HCT116 (cell line): ENCODE measurements around the gene NTN3. TPM values are rescaled to one million over a fixed set of nuclear protein-coding genes. Genes with fewer than 3 reads are reported as not detected.

Experiments
- ATAC-seq: fragments of 200-7000 bp; cut with Tn5 transposase; 2 replicates; pipeline ENCODE4 v1.9.1; 2020; ENCODE audit warnings: mild to moderate bottlenecking, moderate library complexity
- BruUV-seq: library from RNA; stranded (reverse); fragments of 400-500 nt; replicated peaks from 2 replicates; lab custom pipeline; 2021; lab: Mats Ljungman, UMichigan
- CTCF ChIA-PET: fragments of 300-600 bp; sonication (Branson Sonifier 250); formaldehyde crosslinking; loops from one replicate; lab custom pipeline; 2021; ENCODE audit warnings: antibody characterized with exemption; lab: Charles Lee
- POLR2A ChIA-PET: fragments of 300-600, 350-600 bp; sonication (Branson Sonifier 250); formaldehyde crosslinking; loops from one replicate; lab custom pipeline; 2021; ENCODE audit warnings: antibody characterized with exemption; lab: Charles Lee
- RAD21 ChIA-PET, 2 experiments: fragments of 300-600 bp; sonication (Branson Sonifier 250); formaldehyde crosslinking; loops; one replicate each; lab custom pipeline; 2023; ENCODE audit warnings: low total read pairs in 2 of 2; ENCODE audit not compliant: uncharacterized antibody in 2 of 2, unreplicated experiment in 2 of 2, low non-redundant PET in 1 of 2; lab: Charles Lee
- DNase-seq: peaks from one replicate; pipeline ENCODE4 v3.0.0-alpha.2; 2010; ENCODE audit warnings: low read depth, low spot score
- H2AFZ ChIP-seq: fragments of 200-600 bp; shearing (Covaris generic), sonication (generic); 2 replicates; pipeline ENCODE4 v1.6.1; 2017; ENCODE audit warnings: low read depth, mixed run types, mixed read lengths, antibody characterized with exemption, low read length; ENCODE audit not compliant: poor library complexity, severe bottlenecking
- H3K27ac ChIP-seq: 2 replicates; pipeline ENCODE4 v1.5.1; 2012; ENCODE audit warnings: low read depth, low read length
- H3K27me3 ChIP-seq: fragments of 200-600 bp; sonication (generic); 2 replicates; pipeline ENCODE4 v1.6.1; 2016; ENCODE audit warnings: mixed run types, low read length, mixed read lengths; ENCODE audit not compliant: insufficient read depth
- H3K36me3 ChIP-seq, 2 experiments: fragments of 200-500 bp in 1 of 2; fragments of 200-600 bp in 1 of 2; sonication (Bioruptor generic) in 1 of 2; sonication (generic) in 1 of 2; 2 replicates each; pipeline versions ENCODE4 v1.5.1 to v1.6.1; 2014 to 2016; ENCODE audit warnings: low read length in 2 of 2, inconsistent platforms in 1 of 2, mixed read lengths in 1 of 2, mixed run types in 1 of 2; ENCODE audit not compliant: insufficient read depth in 2 of 2, control insufficient read depth in 1 of 2
- H3K4me1 ChIP-seq, 2 experiments: fragments of 200-600 bp in 1 of 2; sonication (generic) in 1 of 2; 2 replicates each; pipeline versions ENCODE4 v1.5.1 to v1.6.1; 2012 to 2017; ENCODE audit warnings: low read length in 2 of 2, inconsistent platforms in 1 of 2, mild to moderate bottlenecking in 1 of 2, mixed read lengths in 1 of 2, mixed run types in 1 of 2, moderate library complexity in 1 of 2; ENCODE audit not compliant: insufficient read depth in 2 of 2, control insufficient read depth in 1 of 2
- H3K4me2 ChIP-seq: fragments of 200-600 bp; sonication (generic); 2 replicates; pipeline ENCODE4 v1.6.1; 2017; ENCODE audit warnings: mixed run types, low read length, mixed read lengths
- H3K4me3 ChIP-seq, 2 experiments: fragments of 200-600 bp in 1 of 2; sonication (generic) in 1 of 2; replicated peaks in 1 of 2; 2 replicates each; pipeline ENCODE4 v1.5.1; 2011 to 2016; ENCODE audit warnings: low read length in 2 of 2, control low read depth in 1 of 2, low read depth in 1 of 2, mild to moderate bottlenecking in 1 of 2, mixed read lengths in 1 of 2, mixed run types in 1 of 2
- H3K79me2 ChIP-seq: fragments of 200-600 bp; sonication (generic); 2 replicates; pipeline ENCODE4 v1.6.1; 2017; ENCODE audit warnings: mild to moderate bottlenecking, mixed run types, low read length, moderate library complexity, mixed read lengths; ENCODE audit not compliant: insufficient read depth
- H3K9ac ChIP-seq: fragments of 200-600 bp; sonication (generic); 2 replicates; pipeline ENCODE4 v1.6.1; 2016; ENCODE audit warnings: low read length, mixed read lengths
- H3K9me2 ChIP-seq: fragments of 200-600 bp; sonication (generic), shearing (Covaris generic); 2 replicates; pipeline ENCODE4 v1.6.1; 2017; ENCODE audit warnings: mixed run types, mild to moderate bottlenecking, moderate library complexity; ENCODE audit not compliant: insufficient read depth
- H3K9me3 ChIP-seq, 2 experiments: fragments of 200-500 bp in 1 of 2; fragments of 200-600 bp in 1 of 2; sonication (Bioruptor generic) in 1 of 2; sonication (generic) in 1 of 2; 2 replicates each; pipeline ENCODE4 v1.6.1; 2014 to 2017; ENCODE audit warnings: low read length in 2 of 2, mixed read lengths in 2 of 2, inconsistent platforms in 1 of 2, low read depth in 1 of 2, mild to moderate bottlenecking in 1 of 2, mixed run types in 1 of 2, moderate library complexity in 1 of 2; ENCODE audit not compliant: control insufficient read depth in 1 of 2, insufficient read depth in 1 of 2
- H4K20me1 ChIP-seq: fragments of 200-600 bp; sonication (generic), shearing (Covaris generic); 2 replicates; pipeline ENCODE4 v1.6.1; 2017; ENCODE audit warnings: mixed run types, mild to moderate bottlenecking, moderate library complexity; ENCODE audit not compliant: insufficient read depth
- CEBPB ChIP-seq: IDR thresholded peaks from 2 replicates; pipeline ENCODE4 v1.6.1; 2012; ENCODE audit warnings: low read depth
- EGR1 ChIP-seq: IDR thresholded peaks from 2 replicates; pipeline ENCODE4 v1.6.1; 2012; ENCODE audit warnings: low read depth
- ELF1 ChIP-seq: IDR thresholded peaks from 2 replicates; pipeline ENCODE4 v1.6.1; 2012; ENCODE audit warnings: low read depth, borderline replicate concordance
- EZH2 ChIP-seq: fragments of 200-600 bp; sonication (generic); IDR thresholded peaks from 2 replicates; pipeline ENCODE4 v1.6.1; 2017; ENCODE audit warnings: antibody characterized with exemption, mixed run types
- EZH2phosphoT487 ChIP-seq: fragments of 200-600 bp; IDR thresholded peaks from 2 replicates; pipeline ENCODE4 v1.6.1; 2018; ENCODE audit warnings: antibody characterized with exemption, borderline replicate concordance
- POLR2A ChIP-seq: IDR thresholded peaks from 2 replicates; pipeline ENCODE4 v1.7.0; 2011; ENCODE audit warnings: borderline replicate concordance; ENCODE audit not compliant: insufficient read depth, insufficient read length; ENCODE audit errors: extremely low read depth
- RAD21 ChIP-seq: IDR thresholded peaks from 2 replicates; pipeline ENCODE4 v1.6.1; 2012; ENCODE audit warnings: low read depth, mild to moderate bottlenecking
- SP1 ChIP-seq: IDR thresholded peaks from 2 replicates; pipeline ENCODE4 v1.6.1; 2012; ENCODE audit warnings: low read depth
- TCF7L2 ChIP-seq: IDR thresholded peaks from 2 replicates; pipeline ENCODE4 v1.7.0; 2011; ENCODE audit warnings: borderline replicate concordance, inconsistent platforms; ENCODE audit not compliant: insufficient read depth, insufficient read length; ENCODE audit errors: extremely low read depth
- YY1 ChIP-seq: IDR thresholded peaks from 2 replicates; pipeline ENCODE4 v1.6.1; 2011; ENCODE audit warnings: low read length, low read depth, moderate library complexity, mild to moderate bottlenecking; ENCODE audit not compliant: insufficient replicate concordance; ENCODE audit errors: extremely low read depth
- ZFX ChIP-seq: fragments of 450-650 bp; IDR thresholded peaks from 2 replicates; pipeline ENCODE4 v1.6.1; 2017
- ZNF274 ChIP-seq: fragments of 200-500 bp; sonication (Bioruptor generic); IDR thresholded peaks from 2 replicates; pipeline ENCODE4 v1.6.1; 2014; ENCODE audit warnings: mild to moderate bottlenecking, low read depth, low read length, inconsistent platforms
- intact Hi-C: fragments of 100-400 bp; cut with micrococcal nuclease; formaldehyde crosslinking; loops from 2 replicates; pipeline ENCODE4 v1.10.0; 2022
- total RNA-seq: library from RNA; stranded (reverse); gene quantifications from one replicate; pipeline ENCODE4 v1.2.1, GENCODE V29; 2021; ENCODE audit not compliant: unreplicated experiment
- TF ChIP-seq, protein P1 (sequence below), 3 experiments: fragments of 200-600 bp in 1 of 3; sonication (generic) in 1 of 3; IDR thresholded peaks in 2 of 3; conservative IDR thresholded peaks in 1 of 3; 2 replicates each; pipeline ENCODE4 v1.5.1; 2012 to 2017; ENCODE audit warnings: low read depth in 2 of 3, low read length in 2 of 3, antibody characterized with exemption in 1 of 3, borderline replicate concordance in 1 of 3, control low read depth in 1 of 3, mild to moderate bottlenecking in 1 of 3, mixed read lengths in 1 of 3, mixed run types in 1 of 3, moderate library complexity in 1 of 3; ENCODE audit not compliant: insufficient read depth in 1 of 3
- TF ChIP-seq, protein P2 (sequence below): IDR thresholded peaks from 2 replicates; pipeline ENCODE4 v1.6.1; 2011; ENCODE audit warnings: mild to moderate bottlenecking, low read length, moderate library complexity; ENCODE audit not compliant: insufficient replicate concordance; ENCODE audit errors: extremely low read depth
- TF ChIP-seq, protein P3 (sequence below): IDR thresholded peaks from 2 replicates; pipeline ENCODE4 v1.6.1; 2012

Gene NTN3
- total RNA-seq, 1 experiment from 2014 or later: 0.30 TPM

DNA sequence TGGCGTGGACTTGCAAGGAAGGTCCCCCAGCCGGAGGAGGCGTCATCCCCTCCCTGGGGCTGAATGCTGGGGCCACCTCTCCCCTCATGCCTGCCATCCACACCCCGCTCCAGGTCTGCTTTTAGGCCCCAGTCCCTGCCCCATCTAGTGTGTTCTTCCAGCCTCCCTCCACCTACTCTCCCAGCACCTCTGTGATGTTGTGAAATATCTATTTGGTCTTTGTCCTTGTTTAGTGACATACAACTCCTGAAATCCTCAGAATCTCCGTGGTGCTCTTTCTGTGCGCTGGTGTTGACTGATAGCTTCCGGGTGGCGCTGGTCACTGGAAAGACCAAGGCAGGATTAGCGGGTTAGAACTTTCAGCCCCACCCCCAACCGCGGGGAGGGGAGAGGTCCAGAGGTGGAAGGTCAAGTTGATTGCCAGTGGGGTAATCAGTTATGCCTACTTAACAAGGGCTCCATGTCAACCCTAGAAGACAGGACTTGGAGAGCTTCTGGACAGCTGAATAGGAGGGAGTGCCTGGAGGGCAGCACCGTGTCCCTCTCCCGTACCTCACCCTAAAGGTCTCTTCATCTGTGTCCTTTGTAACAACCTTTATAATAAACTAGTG, 13.9 kb downstream of the NTN3 start (continued):
- TF ChIP-seq, protein P1, sequence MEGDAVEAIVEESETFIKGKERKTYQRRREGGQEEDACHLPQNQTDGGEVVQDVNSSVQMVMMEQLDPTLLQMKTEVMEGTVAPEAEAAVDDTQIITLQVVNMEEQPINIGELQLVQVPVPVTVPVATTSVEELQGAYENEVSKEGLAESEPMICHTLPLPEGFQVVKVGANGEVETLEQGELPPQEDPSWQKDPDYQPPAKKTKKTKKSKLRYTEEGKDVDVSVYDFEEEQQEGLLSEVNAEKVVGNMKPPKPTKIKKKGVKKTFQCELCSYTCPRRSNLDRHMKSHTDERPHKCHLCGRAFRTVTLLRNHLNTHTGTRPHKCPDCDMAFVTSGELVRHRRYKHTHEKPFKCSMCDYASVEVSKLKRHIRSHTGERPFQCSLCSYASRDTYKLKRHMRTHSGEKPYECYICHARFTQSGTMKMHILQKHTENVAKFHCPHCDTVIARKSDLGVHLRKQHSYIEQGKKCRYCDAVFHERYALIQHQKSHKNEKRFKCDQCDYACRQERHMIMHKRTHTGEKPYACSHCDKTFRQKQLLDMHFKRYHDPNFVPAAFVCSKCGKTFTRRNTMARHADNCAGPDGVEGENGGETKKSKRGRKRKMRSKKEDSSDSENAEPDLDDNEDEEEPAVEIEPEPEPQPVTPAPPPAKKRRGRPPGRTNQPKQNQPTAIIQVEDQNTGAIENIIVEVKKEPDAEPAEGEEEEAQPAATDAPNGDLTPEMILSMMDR (IDR thresholded peaks at IDR 0.05 in 2 of 3, conservative IDR thresholded peaks at IDR 0.05 in 1 of 3; ENCODE audit: borderline replicate concordance in 1 of 3, insufficient read depth in 1 of 3, low read depth in 2 of 3, low read length in 2 of 3): no peak
- TF ChIP-seq SP1 (no peak), RAD21 (no peak), POLR2A (no peak), ELF1 (no peak)
- TF ChIP-seq, protein P2, sequence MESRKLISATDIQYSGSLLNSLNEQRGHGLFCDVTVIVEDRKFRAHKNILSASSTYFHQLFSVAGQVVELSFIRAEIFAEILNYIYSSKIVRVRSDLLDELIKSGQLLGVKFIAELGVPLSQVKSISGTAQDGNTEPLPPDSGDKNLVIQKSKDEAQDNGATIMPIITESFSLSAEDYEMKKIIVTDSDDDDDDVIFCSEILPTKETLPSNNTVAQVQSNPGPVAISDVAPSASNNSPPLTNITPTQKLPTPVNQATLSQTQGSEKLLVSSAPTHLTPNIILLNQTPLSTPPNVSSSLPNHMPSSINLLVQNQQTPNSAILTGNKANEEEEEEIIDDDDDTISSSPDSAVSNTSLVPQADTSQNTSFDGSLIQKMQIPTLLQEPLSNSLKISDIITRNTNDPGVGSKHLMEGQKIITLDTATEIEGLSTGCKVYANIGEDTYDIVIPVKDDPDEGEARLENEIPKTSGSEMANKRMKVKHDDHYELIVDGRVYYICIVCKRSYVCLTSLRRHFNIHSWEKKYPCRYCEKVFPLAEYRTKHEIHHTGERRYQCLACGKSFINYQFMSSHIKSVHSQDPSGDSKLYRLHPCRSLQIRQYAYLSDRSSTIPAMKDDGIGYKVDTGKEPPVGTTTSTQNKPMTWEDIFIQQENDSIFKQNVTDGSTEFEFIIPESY: no peak

DNA sequence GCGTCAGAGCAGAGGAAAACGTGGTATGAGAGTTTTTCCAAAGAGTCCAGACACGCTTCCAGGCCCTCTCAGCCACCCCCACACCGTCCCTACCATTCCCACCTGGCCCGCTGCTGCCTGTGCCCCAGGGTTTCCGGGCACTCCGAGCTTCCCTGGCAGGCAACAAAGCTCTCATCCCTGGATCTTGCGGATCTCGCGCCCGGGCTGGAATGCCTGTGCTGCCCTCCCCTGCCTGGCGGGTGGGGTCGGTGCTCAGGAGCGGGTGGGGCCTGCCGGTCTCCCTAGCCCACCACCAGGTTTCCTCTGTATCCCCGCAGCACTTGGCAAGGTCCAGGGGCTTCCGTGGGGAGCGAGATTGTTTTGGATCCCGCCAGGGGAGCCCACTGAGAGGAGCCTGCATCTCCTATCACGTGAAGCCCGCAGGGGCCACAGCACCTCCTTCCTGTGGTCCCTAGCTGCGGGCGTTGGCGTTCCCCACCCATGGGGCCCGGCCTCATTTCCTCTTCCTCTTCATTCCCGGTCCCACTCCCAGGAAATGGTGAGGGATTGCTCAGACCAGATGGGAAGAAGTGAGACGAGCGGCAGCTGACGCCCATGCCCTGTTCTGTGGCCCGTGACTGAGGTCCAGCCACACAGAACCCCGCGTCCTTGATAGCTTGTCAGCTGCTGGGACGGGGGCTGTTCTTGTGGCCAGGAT, 14.9 kb downstream of the NTN3 start:
- BruUV-seq: no TSS peak
- POLR2A ChIA-PET: no interaction called here
- no peaks in the 10 kb centered on the region for H3K4me1 ChIP-seq
- H3K27ac ChIP-seq: no peak overlapping the region
- no peak for ATAC-seq
- CTCF ChIA-PET: no interaction called here
- H3K9ac ChIP-seq: no peak overlapping the region
- H2AFZ ChIP-seq: no peak overlapping the region
- no peak for DNase-seq
- H3K4me2 ChIP-seq: no peak overlapping the region
- RAD21 ChIA-PET: no interaction called here
- intact Hi-C loops: no loop called here
- no peaks in the 10 kb centered on the region; a peak in 1 of 4 replicates for H3K36me3 ChIP-seq
- H3K9me2 ChIP-seq: no peaks in the 10 kb centered on the region
- H3K9me3 ChIP-seq: no peaks in the 10 kb centered on the region
- H4K20me1 ChIP-seq: no peaks in the 10 kb centered on the region
- no peaks in the 10 kb centered on the region for H3K27me3 ChIP-seq
- H3K4me3 ChIP-seq: no peak overlapping the region
- TF ChIP-seq, protein P2: no peak
- TF ChIP-seq RAD21 (no peak), EZH2 (no peak), ZFX (no peak), EGR1 (no peak), EZH2phosphoT487 (no peak), CEBPB (no peak), TCF7L2 (no peak), ZNF274 (no peak), YY1 (no peak)
- TF ChIP-seq, protein P3, sequence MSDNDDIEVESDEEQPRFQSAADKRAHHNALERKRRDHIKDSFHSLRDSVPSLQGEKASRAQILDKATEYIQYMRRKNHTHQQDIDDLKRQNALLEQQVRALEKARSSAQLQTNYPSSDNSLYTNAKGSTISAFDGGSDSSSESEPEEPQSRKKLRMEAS: no peak
- peaks cover 17% of the 10 kb centered on the region; the same call in 1 of the 2 replicates for H3K79me2 ChIP-seq
